AG10803 (cell line): Measurements from ENCODE around the gene ZBTB37.
"Not testable (repeated sequence)": the region's sequence is repeated elsewhere in the genome, so short reads cannot be mapped to it uniquely, and the experiment has no call there.

Source experiments
- DNase-seq: peaks from one replicate; pipeline ENCODE4 v3.0.0; 2010; ENCODE audit warnings: low read depth
- H3K4me3 ChIP-seq: 2 replicates; pipeline ENCODE4 v1.5.1; 2011; ENCODE audit warnings: mild to moderate bottlenecking, low read length, control low read depth
- CTCF ChIP-seq: conservative IDR thresholded peaks from 2 replicates; pipeline ENCODE4 v1.5.1; 2011; ENCODE audit warnings: mild to moderate bottlenecking, low read length, control low read depth, inconsistent platforms

The ZBTB37 gene

DNA sequence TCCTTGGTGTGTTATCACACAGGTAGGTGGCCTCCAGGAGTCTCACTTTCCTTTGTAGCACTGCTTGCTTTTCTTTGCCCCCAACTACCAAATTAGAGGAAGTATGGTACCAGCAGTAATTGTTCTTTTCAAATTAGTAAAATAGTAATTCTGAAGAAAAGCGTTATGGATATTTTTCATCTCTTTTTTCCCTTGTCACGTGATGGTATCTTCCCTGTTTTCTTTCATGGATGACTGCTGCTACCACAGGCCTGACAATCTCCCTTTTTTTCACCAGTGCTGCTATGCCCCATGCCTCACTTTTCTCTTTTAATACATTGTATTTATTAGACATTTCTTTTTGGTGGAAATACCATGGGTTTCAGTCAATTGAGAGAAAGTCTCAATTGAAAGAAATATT is 3.3 kb downstream of the ZBTB37 start:
- TF ChIP-seq CTCF = no peak
- H3K4me3 ChIP-seq = no peak overlapping the region
- DNase-seq = no peak

DNA sequence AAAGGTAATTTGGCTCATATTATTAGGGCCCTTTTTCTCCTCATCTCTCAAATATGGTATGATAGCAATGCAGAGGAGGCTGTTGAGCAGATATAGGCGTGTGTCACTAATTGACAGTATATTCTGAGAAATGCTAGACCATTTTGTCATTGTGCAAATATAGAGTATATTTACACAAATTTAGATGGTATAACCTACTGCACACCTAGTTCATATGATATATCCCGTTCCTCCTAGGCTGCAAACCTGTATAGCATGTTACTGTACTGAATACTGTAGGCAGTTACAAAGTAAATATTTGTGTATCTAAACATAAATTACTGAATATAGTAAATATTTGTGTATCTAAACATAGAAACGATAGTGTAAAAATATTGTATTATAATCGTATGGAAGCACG is 8.6 kb downstream of the ZBTB37 start:
- DNase-seq = no peak
- H3K4me3 ChIP-seq = no peak overlapping the region
- no peak for TF ChIP-seq CTCF

DNA sequence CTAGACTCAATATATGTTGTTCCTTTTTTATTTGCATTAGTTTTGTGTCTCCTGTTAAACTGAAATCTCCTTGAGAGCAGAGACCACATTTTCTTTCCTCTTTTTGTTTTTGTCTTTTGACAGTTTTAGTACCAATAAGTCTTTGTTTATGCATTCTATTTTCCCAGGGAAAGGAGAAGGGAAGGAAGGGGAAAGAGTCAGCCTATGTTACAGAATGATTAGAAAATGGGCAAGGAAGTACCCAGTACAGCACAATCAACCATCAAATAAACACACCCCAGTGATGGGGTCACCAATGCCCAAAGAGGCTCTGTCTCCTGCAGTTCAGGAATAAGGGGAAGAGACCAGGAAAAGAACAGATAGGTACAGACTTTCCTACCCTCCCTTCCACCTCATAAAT is 10.1 kb downstream of the ZBTB37 start:
- H3K4me3 ChIP-seq = no peak overlapping the region
- no peak for TF ChIP-seq CTCF
- DNase-seq = no peak

DNA sequence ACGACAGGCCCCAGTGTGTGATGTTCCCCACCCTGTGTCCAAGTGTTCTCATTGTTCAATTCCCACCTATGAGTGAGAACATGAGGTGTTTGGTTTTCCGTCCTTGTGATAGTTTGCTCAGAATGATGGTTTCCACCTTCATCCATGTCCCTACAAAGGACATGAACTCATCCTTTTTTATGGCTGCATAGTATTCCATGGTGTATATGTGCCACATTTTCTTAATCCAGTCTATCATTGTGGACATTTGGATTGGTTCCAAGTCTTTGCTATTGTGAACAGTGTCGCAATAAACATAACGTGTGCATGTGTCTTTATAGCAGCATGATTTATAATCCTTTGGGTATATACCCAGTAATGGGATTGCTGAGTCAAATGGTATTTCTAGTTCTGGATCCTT is 12.9 kb downstream of the ZBTB37 start:
- not testable (repeated sequence) for H3K4me3 ChIP-seq, DNase-seq

GRCh38 chr1:173884701-173885100 is 16.5 kb downstream of the ZBTB37 start:
- no peak for DNase-seq
- H3K4me3 ChIP-seq = no peak overlapping the region
- no peak for TF ChIP-seq CTCF

- no peak for TF ChIP-seq CTCF
- DNase-seq = no peak
- no peak overlapping the region for H3K4me3 ChIP-seq
Observed at GRCh38 chr1:173886746-173887611, 18.8 kb downstream of the ZBTB37 start.

DNA sequence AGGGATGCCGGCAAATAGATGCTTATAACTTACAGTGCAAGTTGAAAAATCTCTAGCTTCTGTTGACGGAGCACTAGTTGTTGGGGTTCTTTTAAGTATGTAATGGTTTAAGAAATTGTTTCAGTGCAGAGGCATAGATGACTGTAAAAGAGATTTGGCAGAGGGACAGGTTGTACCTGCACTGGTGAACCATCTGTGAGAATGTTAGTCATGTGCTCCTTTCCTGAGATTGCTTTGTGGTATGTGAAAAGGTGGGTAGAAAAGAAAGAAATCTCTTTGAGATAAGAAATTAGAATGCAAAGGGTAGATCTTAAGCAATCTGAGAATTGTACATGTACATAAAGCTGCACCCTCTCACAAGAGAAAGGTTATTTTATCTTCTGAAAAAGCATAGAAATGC is 19.4 kb downstream of the ZBTB37 start:
- TF ChIP-seq CTCF = no peak
- no peak for DNase-seq
- no peak overlapping the region for H3K4me3 ChIP-seq
